Measurements from ENCODE around the gene DGKG.

DGKG gene

DNA sequence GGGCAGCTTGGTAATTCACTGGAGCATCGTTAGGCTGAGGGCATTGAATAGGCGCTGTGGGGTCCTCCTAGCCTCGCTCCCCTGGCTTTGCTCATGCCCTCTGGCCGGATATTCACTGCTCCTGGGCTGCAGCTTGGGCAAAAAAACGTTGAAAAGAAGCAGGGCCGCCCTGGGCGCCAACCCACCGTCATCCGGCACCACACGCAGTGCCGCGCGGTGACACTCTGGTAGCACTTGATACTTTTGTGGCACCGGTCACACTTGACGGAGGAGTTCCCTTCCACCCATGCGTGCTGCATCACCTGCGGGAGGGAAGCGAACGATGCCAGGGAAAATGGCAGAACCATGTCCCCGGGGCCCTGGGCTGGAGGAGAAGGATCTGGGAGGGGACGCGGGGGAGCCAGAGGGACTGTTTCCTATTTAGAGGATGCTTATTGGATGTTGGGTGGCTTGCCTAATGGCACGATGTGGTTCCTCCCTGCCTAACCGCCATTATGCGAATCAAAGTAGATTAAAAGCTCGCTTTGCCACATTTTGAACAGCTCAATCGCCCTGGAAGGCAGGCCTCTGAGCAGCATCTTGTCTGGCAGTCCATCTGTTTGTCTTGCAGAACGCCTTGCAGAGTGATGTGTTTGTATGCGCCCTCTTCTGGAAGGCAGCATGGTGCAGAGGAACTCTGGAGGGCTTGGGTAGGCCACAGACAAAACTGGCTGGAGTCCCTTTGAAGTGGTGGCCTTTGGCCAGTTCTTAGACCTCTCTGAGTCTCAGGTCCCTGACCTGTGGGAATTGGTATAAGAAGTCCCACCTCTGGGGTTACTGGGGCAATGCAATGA lies 93.2 kb downstream of the DGKG start:
- DNase-seq: peak; percentile 21

DNA sequence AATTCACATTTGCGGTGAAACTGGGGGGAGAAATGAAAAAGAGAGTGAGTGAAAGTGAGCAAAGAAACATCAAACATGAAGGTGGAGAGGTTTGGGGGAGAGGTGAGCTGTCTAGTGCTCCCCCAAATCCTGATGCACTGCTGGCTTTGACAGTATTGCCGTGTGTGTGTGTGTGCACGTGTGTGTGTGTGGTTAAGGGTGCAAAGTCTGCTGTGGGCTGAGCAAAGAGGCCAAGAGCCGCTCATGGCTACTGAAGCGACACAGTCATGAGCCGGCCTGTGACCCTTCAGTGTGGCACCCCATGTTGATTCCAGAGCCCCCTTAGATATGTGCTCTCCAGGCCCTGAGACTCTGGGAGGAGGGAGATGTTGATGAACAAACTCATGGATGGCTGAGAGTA lies 94.3 kb downstream of the DGKG start:
- no peak for DNase-seq

GRCh38 chr3:186264608-186265400 lies 97.2 kb downstream of the DGKG start:
- DNase-seq: no peak

DNA sequence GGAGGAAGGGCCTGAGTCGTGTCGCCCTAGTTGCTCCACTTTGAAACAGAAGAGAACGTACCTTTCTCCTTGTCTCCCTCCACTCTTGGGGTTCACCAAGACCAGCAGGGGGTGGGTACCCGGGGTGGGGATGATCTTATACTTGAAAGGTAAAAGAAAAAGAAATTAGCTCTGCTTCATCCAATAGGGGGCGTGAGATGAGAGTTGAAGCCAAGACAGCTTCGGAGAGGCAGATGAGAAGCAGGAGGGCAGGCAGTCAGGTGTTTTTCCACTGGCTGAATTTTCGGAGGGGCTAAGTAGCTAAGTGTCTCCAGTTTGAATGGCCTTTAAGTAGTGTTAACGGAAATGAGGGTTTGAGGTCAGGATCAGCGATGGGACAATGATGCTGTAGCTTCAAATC lies 100.4 kb downstream of the DGKG start:
- no peak for DNase-seq

- DNase-seq: no peak
Observed at GRCh38 chr3:186260726-186261125, 101.3 kb downstream of the DGKG start.

GRCh38 chr3:186259612-186260383 lies 102.2 kb downstream of the DGKG start:
- peak; percentile 25 for DNase-seq

DNA sequence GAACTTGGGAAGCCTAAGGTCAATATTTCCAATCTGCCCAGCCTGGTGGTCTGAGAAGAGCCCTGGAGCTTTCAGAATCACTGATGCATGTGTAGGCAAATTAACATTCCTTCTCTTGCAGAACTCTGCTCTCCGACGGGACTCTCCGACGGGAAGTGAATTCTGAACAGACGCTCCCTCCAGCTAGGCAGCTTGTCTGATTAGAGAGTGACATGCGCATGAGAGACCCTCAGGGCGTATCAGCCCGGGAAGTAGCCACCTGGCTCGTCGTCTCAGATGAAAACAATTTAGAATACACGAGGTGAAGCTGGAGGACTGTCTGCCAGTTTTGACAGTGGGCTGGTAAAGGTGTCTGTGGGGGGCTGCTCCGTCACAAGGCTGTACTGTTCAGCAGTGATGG lies 103.1 kb downstream of the DGKG start:
- no peak for DNase-seq

GRCh38 chr3:186257866-186258265 lies 104.2 kb downstream of the DGKG start:
- no peak for DNase-seq

- DNase-seq: no peak
Observed at GRCh38 chr3:186255703-186256331, 106.2 kb downstream of the DGKG start.

DNA sequence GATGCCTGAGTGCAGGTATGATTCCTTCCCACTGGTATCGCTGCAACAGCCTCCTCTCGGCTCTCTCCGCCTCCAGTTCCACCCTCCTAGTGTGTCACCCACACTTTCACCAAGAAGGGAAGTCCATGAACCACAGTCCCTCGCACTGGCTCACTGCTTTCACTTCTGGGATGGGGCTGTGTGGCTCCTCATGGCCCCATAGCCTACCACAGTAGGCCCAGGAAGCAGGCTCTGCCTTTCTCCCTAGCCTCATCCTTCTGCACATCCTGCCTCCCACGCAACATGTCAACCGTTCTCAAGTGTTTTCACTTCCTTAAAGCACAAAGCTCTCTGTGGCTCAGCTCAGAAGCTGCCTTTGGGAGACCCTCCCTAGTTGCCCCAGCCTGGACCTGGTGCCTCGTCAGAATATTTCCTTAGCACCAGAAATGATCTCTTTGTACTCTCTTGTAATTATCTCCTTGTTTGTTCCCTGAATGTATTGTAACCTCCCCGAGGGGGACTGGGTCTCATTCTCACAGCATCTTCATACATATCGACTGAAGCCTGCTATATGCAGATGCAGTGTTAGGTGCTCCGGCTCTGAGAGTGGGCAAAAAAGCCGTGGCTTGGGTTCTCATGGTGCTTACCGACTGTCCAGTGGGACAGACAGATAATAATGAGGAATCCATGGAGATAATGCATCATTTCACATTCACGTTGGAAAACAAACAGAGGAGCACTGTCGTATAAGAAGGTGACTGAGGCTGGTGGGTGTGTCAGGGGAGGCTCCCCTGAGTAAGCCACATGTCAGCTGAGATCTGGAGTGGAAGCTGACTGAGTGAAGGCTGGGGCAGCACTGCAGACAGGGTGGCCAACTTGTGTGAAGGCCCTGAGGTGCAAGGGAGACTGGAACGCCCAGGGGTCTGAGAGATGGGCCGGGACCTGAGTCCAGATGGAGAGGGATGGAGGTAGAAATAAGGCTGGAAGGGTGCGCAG lies 107.1 kb downstream of the DGKG start:
- DNase-seq: no peak

- peak; percentile 83 for DNase-seq
Observed at GRCh38 chr3:186251948-186252619, 110.0 kb downstream of the DGKG start.

DNA sequence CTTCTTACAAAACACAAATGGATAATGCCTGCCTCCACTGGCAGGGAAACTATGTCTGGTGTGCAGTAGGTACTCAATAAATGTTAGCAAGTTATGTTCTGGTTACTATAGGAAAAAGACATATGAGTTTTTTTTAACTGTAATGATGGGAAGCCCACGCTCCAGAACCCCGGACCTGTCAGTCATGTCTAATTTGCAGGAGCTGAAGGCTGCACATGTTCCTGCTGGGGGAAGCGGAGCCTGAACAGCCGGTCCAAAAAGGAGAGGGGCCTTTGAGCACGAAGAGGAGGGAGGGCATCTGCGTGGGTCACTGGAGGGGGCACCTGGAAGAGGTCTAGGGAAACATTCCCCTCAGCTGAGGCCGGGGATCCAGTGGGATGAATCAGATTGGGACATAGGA lies 113.2 kb downstream of the DGKG start:
- no peak for DNase-seq

- no peak for DNase-seq
Observed at GRCh38 chr3:186247821-186248814, 113.9 kb downstream of the DGKG start.

DNA sequence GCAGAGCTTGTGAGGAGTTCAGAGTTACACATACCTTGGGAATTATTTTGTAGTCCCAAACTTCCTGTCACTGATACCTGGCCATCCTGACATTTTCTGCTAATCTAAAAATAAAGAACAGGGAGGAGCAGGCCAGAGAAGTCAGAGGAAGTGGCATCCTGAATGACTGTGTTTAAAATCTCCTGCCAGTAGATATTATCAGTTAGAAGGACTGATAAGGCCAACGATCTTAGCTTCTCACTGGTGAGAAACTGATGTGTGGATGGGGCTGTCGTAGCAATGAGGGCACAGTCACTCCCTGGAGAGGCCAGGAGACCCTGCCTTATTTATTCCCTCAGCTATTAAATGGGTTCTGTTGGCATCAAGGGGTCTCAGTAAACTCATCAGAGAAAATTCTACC lies 115.1 kb downstream of the DGKG start:
- DNase-seq: no peak

- no peak for DNase-seq
Observed at GRCh38 chr3:186244016-186244415, 118.0 kb downstream of the DGKG start.

DNA sequence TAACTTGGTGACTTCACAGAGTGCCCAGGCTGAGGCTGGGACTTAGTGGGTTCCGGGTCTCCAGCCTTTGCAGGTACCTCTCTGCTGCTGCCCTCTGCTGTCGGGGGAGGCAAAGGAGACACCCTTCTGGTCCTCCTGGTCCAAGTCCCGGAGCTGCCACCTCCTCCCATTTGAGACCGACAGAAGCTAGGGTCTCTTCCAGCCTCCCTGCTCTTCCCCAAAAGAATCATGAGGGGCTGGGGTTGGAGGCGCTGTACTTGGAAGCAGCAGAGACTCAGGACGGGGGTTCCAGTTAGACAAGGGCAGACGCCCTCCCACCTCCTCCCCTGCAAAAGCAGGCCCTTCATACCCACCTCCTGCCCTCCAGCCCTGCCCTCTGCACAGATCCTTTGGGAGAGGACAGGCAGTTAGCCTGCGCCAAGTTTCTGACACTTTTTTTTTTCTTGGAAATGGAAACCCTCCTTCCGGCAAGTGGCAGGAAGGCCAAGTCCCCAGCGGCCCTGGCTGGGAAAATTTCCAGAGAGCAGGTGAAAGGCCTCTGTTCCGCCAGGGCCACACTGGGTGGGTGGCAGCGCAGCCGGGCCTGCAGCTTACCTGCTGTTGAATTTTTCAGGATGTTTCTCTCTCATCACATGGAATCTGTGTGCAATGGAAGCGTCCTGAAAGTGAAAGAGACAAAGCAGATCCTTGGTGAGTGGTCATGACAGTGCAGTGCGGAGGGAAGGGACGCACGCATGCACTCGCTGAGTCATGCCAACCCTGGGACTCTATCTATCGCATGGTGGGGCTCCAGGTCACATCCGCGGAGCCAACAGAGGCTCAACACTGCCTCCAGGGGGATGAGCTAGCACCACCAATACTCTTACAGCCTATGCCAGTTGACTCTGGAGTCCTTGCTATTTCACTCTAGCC lies 119.9 kb downstream of the DGKG start:
- DNase-seq: no peak

DNA sequence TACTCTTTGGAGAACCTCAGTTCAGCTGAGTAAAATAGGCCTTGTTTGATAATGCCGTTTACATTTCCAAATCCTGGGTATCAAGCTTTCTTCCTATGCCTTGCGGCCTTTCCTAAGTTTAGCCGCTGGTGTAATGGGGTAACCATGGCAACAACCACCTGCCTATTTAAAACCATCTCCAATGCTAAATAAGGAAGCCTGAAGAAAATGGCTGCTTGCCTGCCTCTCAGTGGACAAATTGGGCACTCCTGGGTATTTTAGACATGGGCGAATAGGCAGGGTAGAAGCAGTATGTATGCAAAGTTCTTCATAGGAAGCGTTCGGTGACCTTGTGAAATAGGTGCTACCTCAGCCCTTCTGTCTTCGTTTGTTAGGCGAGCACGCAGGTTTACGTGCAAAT lies 122.7 kb downstream of the DGKG start:
- DNase-seq: peak; percentile 64

DNA sequence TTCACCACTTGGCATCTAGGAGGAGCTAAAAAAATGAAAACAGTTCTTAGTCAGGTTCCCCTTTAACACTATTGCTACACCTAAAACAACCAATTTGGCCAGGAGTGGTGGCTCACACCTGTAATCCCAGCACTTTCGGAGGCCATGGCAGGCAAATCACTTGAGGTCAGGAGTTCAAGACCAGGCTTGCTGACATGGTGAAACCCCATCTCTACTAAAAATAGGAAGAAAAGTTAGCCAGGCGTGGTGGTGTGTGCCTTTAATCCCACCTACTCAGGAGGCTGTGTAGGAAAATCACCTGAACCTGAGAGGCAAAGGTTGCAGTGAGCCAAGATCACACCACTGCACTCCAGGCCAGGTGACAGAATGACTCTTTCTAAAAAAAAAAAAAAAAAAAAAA lies 124.1 kb downstream of the DGKG start:
- no peak for DNase-seq

Measured in DMS 273 treated with DMSO at 0.1 percent for 48 hours (cell line).